WTC11 (cell line): ENCODE data around the gene HIGD1B. TPM values are rescaled to one million over a fixed set of nuclear protein-coding genes. Genes with fewer than 3 reads are reported as not detected.

ENCODE experiments used
- ATAC-seq: fragments of 200-7000 bp; cut with Tn5 transposase; 2 replicates; pipeline ENCODE4 v1.10.0; 2021; ENCODE audit warnings: mild to moderate bottlenecking, moderate library complexity
- CTCF ChIA-PET: fragments of 300-600 bp; sonication (Branson Sonifier 250); formaldehyde crosslinking; loops from one replicate; lab custom pipeline; 2021; ENCODE audit warnings: antibody characterized with exemption; lab: Charles Lee
- POLR2A ChIA-PET: fragments of 350-600 bp; sonication (Branson Sonifier 250); formaldehyde crosslinking; loops from one replicate; lab custom pipeline; 2021; ENCODE audit warnings: antibody characterized with exemption; lab: Charles Lee
- DNase-seq: peaks from one replicate; pipeline ENCODE4 v3.0.0; 2021; ENCODE audit warnings: low spot score
- H3K27ac Mint-ChIP-seq: 2 replicates; pipeline ENCODE4 v1.8.0; 2021; ENCODE audit warnings: mixed read lengths
- H3K27me3 Mint-ChIP-seq: 2 replicates; pipeline ENCODE4 v1.8.0; 2021; ENCODE audit warnings: low read depth, mild to moderate bottlenecking, moderate library complexity, mixed read lengths
- H3K36me3 Mint-ChIP-seq: 2 replicates; pipeline ENCODE4 v1.8.0; 2021; ENCODE audit warnings: mixed read lengths
- H3K4me1 Mint-ChIP-seq: 2 replicates; pipeline ENCODE4 v1.8.0; 2022; ENCODE audit warnings: mixed read lengths
- H3K4me3 Mint-ChIP-seq: 2 replicates; pipeline ENCODE4 v1.8.0; 2021; ENCODE audit warnings: mild to moderate bottlenecking, moderate library complexity, mixed read lengths
- H3K9me3 Mint-ChIP-seq: 2 replicates; pipeline ENCODE4 v1.8.0; 2021; ENCODE audit warnings: mixed read lengths
- CREB1 ChIP-seq: sonication (generic); formaldehyde crosslinking; IDR thresholded peaks from 2 replicates; pipeline ENCODE4 v1.8.0; 2023; ENCODE audit warnings: mild to moderate bottlenecking, missing genetic modification reagents
- CTCF ChIP-seq: fragments of 200-600 bp; IDR thresholded peaks from 2 replicates; pipeline ENCODE4 v1.8.0; 2022; ENCODE audit warnings: antibody characterized with exemption
- EMX1 ChIP-seq: fragments of 250-450 bp; sonication (Bioruptor Pico); IDR thresholded peaks from 2 replicates; pipeline ENCODE4 v1.8.0; 2021; ENCODE audit warnings: mild to moderate bottlenecking
- FOXK1 ChIP-seq: sonication (generic); formaldehyde crosslinking; IDR thresholded peaks from 2 replicates; pipeline ENCODE4 v1.8.0; 2022; ENCODE audit warnings: mild to moderate bottlenecking, moderate library complexity, missing genetic modification reagents
- MXD4 ChIP-seq: fragments of 250-450 bp; sonication (Bioruptor Pico); IDR thresholded peaks from 2 replicates; pipeline ENCODE4 v1.8.0; 2021; ENCODE audit warnings: mild to moderate bottlenecking, moderate library complexity, borderline replicate concordance
- SOX15 ChIP-seq: fragments of 250-450 bp; sonication (Bioruptor Pico); IDR thresholded peaks from 2 replicates; pipeline ENCODE4 v1.9.0; 2021; ENCODE audit warnings: mild to moderate bottlenecking
- TEAD4 ChIP-seq: sonication (generic); formaldehyde crosslinking; IDR thresholded peaks from 2 replicates; pipeline ENCODE4 v1.8.0; 2022; ENCODE audit warnings: mild to moderate bottlenecking, missing genetic modification reagents
- ZMAT4 ChIP-seq: fragments of 250-450 bp; sonication (Bioruptor Pico); IDR thresholded peaks from 2 replicates; pipeline ENCODE4 v1.9.0; 2021; ENCODE audit warnings: mild to moderate bottlenecking
- ZNF263 ChIP-seq: sonication (generic); formaldehyde crosslinking; IDR thresholded peaks from 2 replicates; pipeline ENCODE4 v1.8.1; 2022; ENCODE audit warnings: low read depth, mild to moderate bottlenecking, moderate library complexity, missing genetic modification reagents
- ZNF396 ChIP-seq: fragments of 250-450 bp; sonication (Bioruptor Pico); IDR thresholded peaks from 2 replicates; pipeline ENCODE4 v1.8.0; 2021; ENCODE audit warnings: mild to moderate bottlenecking, moderate library complexity, borderline replicate concordance
- ZNF423 ChIP-seq: fragments of 250-450 bp; sonication (Bioruptor Pico); IDR thresholded peaks from 2 replicates; pipeline ENCODE4 v2.1.2; 2022; ENCODE audit warnings: mild to moderate bottlenecking, moderate library complexity
- total RNA-seq: library from RNA; stranded (reverse); gene quantifications from 3 replicates; pipeline ENCODE4 v1.2.3, GENCODE V29; 2021
- TF ChIP-seq, protein P1 (sequence below): sonication (generic); formaldehyde crosslinking; IDR thresholded peaks from 2 replicates; pipeline ENCODE4 v1.8.1; 2022; ENCODE audit warnings: mild to moderate bottlenecking, moderate library complexity, missing genetic modification reagents
- TF ChIP-seq, protein P2 (sequence below): fragments of 250-450 bp; sonication (Bioruptor Pico); IDR thresholded peaks from 2 replicates; pipeline ENCODE4 v1.9.0; 2021; ENCODE audit warnings: mild to moderate bottlenecking, borderline replicate concordance
- TF ChIP-seq, protein P3 (sequence below): sonication (generic); formaldehyde crosslinking; IDR thresholded peaks from 2 replicates; pipeline ENCODE4 v1.8.0; 2023; ENCODE audit warnings: missing genetic modification reagents
- TF ChIP-seq, protein P4 (sequence below): fragments of 250-450 bp; sonication (Bioruptor Pico); IDR thresholded peaks from 2 replicates; pipeline ENCODE4 v1.9.0; 2021; ENCODE audit warnings: mild to moderate bottlenecking
- TF ChIP-seq, protein P5 (sequence below): sonication (generic); formaldehyde crosslinking; IDR thresholded peaks from 2 replicates; pipeline ENCODE4 v1.8.0; 2022; ENCODE audit warnings: mild to moderate bottlenecking, missing genetic modification reagents

The HIGD1B gene
- total RNA-seq, 1 experiment from 2014 or later: not detected

DNA sequence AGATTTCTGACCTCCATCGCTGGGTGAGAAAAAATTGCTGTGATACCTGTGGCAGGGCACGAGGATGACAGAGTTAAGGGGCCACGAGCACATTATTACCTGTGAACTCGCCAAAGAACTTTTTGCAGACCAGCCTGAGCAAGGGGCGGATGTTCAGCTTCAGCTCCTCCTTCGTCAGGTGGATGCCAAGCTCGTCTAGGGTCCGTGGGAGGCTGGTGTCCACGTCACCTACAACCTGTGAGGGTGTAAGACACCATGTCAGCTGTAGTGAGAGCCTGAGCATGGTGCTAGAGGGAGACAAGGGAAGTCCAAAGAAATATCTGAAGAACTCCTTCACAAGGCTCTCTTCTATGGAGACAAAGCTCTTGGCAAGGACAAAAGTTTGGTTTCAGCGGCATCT lies 17.1 kb downstream of the HIGD1B start:
- TF ChIP-seq ZNF263: no peak
- TF ChIP-seq, protein P1, sequence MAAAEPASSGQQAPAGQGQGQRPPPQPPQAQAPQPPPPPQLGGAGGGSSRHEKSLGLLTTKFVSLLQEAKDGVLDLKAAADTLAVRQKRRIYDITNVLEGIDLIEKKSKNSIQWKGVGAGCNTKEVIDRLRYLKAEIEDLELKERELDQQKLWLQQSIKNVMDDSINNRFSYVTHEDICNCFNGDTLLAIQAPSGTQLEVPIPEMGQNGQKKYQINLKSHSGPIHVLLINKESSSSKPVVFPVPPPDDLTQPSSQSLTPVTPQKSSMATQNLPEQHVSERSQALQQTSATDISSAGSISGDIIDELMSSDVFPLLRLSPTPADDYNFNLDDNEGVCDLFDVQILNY: no peak
- no peak for TF ChIP-seq MXD4 (CRISPR knock-in tag)
- TF ChIP-seq ZNF396: no peak
- no peak for TF ChIP-seq CREB1 (CRISPR knock-in tag)
- TF ChIP-seq, protein P2, sequence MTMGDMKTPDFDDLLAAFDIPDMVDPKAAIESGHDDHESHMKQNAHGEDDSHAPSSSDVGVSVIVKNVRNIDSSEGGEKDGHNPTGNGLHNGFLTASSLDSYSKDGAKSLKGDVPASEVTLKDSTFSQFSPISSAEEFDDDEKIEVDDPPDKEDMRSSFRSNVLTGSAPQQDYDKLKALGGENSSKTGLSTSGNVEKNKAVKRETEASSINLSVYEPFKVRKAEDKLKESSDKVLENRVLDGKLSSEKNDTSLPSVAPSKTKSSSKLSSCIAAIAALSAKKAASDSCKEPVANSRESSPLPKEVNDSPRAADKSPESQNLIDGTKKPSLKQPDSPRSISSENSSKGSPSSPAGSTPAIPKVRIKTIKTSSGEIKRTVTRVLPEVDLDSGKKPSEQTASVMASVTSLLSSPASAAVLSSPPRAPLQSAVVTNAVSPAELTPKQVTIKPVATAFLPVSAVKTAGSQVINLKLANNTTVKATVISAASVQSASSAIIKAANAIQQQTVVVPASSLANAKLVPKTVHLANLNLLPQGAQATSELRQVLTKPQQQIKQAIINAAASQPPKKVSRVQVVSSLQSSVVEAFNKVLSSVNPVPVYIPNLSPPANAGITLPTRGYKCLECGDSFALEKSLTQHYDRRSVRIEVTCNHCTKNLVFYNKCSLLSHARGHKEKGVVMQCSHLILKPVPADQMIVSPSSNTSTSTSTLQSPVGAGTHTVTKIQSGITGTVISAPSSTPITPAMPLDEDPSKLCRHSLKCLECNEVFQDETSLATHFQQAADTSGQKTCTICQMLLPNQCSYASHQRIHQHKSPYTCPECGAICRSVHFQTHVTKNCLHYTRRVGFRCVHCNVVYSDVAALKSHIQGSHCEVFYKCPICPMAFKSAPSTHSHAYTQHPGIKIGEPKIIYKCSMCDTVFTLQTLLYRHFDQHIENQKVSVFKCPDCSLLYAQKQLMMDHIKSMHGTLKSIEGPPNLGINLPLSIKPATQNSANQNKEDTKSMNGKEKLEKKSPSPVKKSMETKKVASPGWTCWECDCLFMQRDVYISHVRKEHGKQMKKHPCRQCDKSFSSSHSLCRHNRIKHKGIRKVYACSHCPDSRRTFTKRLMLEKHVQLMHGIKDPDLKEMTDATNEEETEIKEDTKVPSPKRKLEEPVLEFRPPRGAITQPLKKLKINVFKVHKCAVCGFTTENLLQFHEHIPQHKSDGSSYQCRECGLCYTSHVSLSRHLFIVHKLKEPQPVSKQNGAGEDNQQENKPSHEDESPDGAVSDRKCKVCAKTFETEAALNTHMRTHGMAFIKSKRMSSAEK (CRISPR knock-in tag): no peak
- TF ChIP-seq ZNF423 (CRISPR knock-in tag): no peak
- no peak for TF ChIP-seq EMX1 (CRISPR knock-in tag)
- TF ChIP-seq ZMAT4: no peak
- TF ChIP-seq, protein P3, sequence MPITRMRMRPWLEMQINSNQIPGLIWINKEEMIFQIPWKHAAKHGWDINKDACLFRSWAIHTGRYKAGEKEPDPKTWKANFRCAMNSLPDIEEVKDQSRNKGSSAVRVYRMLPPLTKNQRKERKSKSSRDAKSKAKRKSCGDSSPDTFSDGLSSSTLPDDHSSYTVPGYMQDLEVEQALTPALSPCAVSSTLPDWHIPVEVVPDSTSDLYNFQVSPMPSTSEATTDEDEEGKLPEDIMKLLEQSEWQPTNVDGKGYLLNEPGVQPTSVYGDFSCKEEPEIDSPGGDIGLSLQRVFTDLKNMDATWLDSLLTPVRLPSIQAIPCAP (CRISPR knock-in tag): no peak
- no peak for TF ChIP-seq TEAD4
- no peak for TF ChIP-seq FOXK1 (CRISPR knock-in tag)
- TF ChIP-seq SOX15 (CRISPR knock-in tag): no peak
- TF ChIP-seq, protein P4, sequence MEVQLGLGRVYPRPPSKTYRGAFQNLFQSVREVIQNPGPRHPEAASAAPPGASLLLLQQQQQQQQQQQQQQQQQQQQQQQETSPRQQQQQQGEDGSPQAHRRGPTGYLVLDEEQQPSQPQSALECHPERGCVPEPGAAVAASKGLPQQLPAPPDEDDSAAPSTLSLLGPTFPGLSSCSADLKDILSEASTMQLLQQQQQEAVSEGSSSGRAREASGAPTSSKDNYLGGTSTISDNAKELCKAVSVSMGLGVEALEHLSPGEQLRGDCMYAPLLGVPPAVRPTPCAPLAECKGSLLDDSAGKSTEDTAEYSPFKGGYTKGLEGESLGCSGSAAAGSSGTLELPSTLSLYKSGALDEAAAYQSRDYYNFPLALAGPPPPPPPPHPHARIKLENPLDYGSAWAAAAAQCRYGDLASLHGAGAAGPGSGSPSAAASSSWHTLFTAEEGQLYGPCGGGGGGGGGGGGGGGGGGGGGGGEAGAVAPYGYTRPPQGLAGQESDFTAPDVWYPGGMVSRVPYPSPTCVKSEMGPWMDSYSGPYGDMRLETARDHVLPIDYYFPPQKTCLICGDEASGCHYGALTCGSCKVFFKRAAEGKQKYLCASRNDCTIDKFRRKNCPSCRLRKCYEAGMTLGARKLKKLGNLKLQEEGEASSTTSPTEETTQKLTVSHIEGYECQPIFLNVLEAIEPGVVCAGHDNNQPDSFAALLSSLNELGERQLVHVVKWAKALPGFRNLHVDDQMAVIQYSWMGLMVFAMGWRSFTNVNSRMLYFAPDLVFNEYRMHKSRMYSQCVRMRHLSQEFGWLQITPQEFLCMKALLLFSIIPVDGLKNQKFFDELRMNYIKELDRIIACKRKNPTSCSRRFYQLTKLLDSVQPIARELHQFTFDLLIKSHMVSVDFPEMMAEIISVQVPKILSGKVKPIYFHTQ: no peak
- Mint-ChIP-seq H3K27me3 (no peaks in the 10 kb centered on the region), H3K36me3 (peaks cover 65% of the 10 kb centered on the region), H3K4me3 (no peak overlapping the region), H3K27ac (no peak overlapping the region), H3K4me1 (no peaks in the 10 kb centered on the region), H3K9me3 (no peaks in the 10 kb centered on the region)
- DNase-seq (no peak), ATAC-seq (no peak)
- ChIA-PET CTCF (interaction anchor here (0.6 to 8.0 kb wide), 7 partner anchors 14 to 284 kb away, joined by 3 to 103 read pairs (median 3); no protein-coding TSS in a partner anchor), POLR2A (no interaction called here)

GRCh38 chr17:44865231-44865660 lies 17.6 kb downstream of the HIGD1B start:
- Mint-ChIP-seq H3K27me3 (no peaks in the 10 kb centered on the region), H3K9me3 (no peaks in the 10 kb centered on the region)
- TF ChIP-seq CTCF: peak; percentile 88
- TF ChIP-seq, protein P5, sequence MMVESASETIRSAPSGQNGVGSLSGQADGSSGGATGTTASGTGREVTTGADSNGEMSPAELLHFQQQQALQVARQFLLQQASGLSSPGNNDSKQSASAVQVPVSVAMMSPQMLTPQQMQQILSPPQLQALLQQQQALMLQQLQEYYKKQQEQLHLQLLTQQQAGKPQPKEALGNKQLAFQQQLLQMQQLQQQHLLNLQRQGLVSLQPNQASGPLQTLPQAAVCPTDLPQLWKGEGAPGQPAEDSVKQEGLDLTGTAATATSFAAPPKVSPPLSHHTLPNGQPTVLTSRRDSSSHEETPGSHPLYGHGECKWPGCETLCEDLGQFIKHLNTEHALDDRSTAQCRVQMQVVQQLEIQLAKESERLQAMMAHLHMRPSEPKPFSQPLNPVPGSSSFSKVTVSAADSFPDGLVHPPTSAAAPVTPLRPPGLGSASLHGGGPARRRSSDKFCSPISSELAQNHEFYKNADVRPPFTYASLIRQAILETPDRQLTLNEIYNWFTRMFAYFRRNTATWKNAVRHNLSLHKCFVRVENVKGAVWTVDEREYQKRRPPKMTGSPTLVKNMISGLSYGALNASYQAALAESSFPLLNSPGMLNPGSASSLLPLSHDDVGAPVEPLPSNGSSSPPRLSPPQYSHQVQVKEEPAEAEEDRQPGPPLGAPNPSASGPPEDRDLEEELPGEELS (CRISPR knock-in tag): no peak
- TF ChIP-seq, all 79 proteins: peak for 1
- ChIA-PET POLR2A (no interaction called here), CTCF (interaction anchor here (0.6 to 8.0 kb wide), 7 partner anchors 14 to 284 kb away, joined by 3 to 103 read pairs (median 3); no protein-coding TSS in a partner anchor)
- H3K27ac Mint-ChIP-seq: no peak overlapping the region
- peaks cover 64% of the 10 kb centered on the region for H3K36me3 Mint-ChIP-seq
- DNase-seq (peak; percentile 70), ATAC-seq (peak; percentile 87)
- H3K4me1 Mint-ChIP-seq: no peaks in the 10 kb centered on the region
- H3K4me3 Mint-ChIP-seq: no peak overlapping the region
